Kidney epithelial cell (primary cell): Measurements from ENCODE around the gene SGTB. TPM values are rescaled to one million over a fixed set of nuclear protein-coding genes. Genes with fewer than 3 reads are reported as not detected.
"Not testable (repeated sequence)": the region's sequence is repeated elsewhere in the genome, so short reads cannot be mapped to it uniquely, and the experiment has no call there.

Source experiments
- DNase-seq: peaks from one replicate; pipeline ENCODE4 v3.0.0-alpha.2; 2010; ENCODE audit warnings: low read depth
- H3K27me3 ChIP-seq: 2 replicates; pipeline ENCODE4 v1.6.0; 2011; ENCODE audit warnings: low read length; ENCODE audit not compliant: control insufficient read depth, insufficient read depth
- H3K36me3 ChIP-seq: 2 replicates; pipeline ENCODE4 v1.5.1; 2011; ENCODE audit warnings: low read length; ENCODE audit not compliant: control insufficient read depth, insufficient read depth
- H3K4me3 ChIP-seq: 2 replicates; pipeline ENCODE4 v1.5.1; 2011; ENCODE audit warnings: low read depth, mild to moderate bottlenecking, control low read depth, low read length
- total RNA-seq: library from RNA; depleted of rRNA; stranded (reverse); fragments of >200 nt; gene quantifications from 2 replicates; pipeline ENCODE4 v1.2.3, GENCODE V29; 2015
- TF ChIP-seq, protein P1 (sequence below): IDR thresholded peaks from 2 replicates; pipeline ENCODE4 v1.5.1; 2011; ENCODE audit warnings: mild to moderate bottlenecking, moderate library complexity, low read length, control low read depth, inconsistent platforms; ENCODE audit not compliant: insufficient read depth, poor library complexity, severe bottlenecking

The SGTB gene
- total RNA-seq, 1 donor from 2014 or later, result 12.4 TPM

- H3K4me3 ChIP-seq, result no peak overlapping the region
- TF ChIP-seq, protein P1, sequence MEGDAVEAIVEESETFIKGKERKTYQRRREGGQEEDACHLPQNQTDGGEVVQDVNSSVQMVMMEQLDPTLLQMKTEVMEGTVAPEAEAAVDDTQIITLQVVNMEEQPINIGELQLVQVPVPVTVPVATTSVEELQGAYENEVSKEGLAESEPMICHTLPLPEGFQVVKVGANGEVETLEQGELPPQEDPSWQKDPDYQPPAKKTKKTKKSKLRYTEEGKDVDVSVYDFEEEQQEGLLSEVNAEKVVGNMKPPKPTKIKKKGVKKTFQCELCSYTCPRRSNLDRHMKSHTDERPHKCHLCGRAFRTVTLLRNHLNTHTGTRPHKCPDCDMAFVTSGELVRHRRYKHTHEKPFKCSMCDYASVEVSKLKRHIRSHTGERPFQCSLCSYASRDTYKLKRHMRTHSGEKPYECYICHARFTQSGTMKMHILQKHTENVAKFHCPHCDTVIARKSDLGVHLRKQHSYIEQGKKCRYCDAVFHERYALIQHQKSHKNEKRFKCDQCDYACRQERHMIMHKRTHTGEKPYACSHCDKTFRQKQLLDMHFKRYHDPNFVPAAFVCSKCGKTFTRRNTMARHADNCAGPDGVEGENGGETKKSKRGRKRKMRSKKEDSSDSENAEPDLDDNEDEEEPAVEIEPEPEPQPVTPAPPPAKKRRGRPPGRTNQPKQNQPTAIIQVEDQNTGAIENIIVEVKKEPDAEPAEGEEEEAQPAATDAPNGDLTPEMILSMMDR, result no peak
- H3K27me3 ChIP-seq, result no peaks in the 10 kb centered on the region
- no peaks in the 10 kb centered on the region for H3K36me3 ChIP-seq
- no peak for DNase-seq
Measured at GRCh38 chr5:65699338-65699737, 22.6 kb downstream of the SGTB start.

DNA sequence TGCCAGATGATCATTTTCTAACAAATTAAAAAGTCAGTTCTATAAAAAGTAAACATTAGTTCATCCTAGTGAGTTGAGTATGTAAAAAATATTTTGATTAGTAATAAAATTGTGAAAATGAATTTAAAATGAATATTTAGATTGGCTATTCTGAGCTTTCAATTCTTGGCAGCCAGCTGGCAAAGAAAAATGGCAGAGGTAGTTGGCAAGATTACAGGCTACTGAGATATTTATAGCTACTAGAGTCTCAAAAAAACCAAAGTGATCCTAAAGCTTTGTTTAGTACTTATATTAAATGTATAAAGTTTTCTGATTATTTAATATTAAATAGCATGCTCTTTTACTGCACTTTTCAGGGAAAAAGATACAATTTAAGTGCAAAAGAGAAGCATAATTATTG, 25.0 kb downstream of the SGTB start:
- TF ChIP-seq, protein P1, result no peak
- Histone ChIP-seq H3K4me3 (no peak overlapping the region), H3K36me3 (no peaks in the 10 kb centered on the region), H3K27me3 (no peaks in the 10 kb centered on the region)
- DNase-seq, result no peak

- TF ChIP-seq, protein P1, result no peak
- no peaks in the 10 kb centered on the region for H3K27me3 ChIP-seq
- no peaks in the 10 kb centered on the region for H3K36me3 ChIP-seq
- no peak overlapping the region for H3K4me3 ChIP-seq
- no peak for DNase-seq
Measured at GRCh38 chr5:65695896-65696295, 26.0 kb downstream of the SGTB start.

- Histone ChIP-seq H3K4me3 (no peak overlapping the region), H3K36me3 (no peaks in the 10 kb centered on the region), H3K27me3 (no peaks in the 10 kb centered on the region)
- no peak for DNase-seq
- TF ChIP-seq, protein P1, result no peak
Measured at GRCh38 chr5:65695162-65695755, 26.6 kb downstream of the SGTB start.

GRCh38 chr5:65693121-65693520, 28.8 kb downstream of the SGTB start:
- Histone ChIP-seq H3K4me3 (no peak overlapping the region), H3K36me3 (no peaks in the 10 kb centered on the region), H3K27me3 (no peaks in the 10 kb centered on the region)
- TF ChIP-seq, protein P1, result no peak
- no peak for DNase-seq

DNA sequence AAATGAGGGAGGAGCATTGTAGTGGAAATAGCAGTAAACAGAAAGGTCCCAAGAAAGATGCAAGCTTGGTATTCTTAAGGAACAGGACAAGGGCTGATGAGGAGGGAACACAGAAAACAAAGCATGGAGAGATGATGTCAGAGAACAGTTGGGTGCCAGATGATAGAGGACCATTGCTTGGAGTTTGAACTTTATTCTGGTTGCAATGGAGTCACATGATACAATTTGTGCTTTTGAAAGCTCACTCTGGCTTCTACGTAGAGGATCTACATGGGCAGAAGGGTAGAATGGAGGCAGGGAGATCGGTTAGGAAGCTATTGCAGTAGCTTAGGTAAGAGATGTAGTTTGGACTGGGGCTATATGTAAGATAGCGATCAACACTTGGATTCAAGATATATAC, 39.8 kb downstream of the SGTB start:
- H3K4me3 ChIP-seq, result no peak overlapping the region
- H3K36me3 ChIP-seq, result no peaks in the 10 kb centered on the region
- no peaks in the 10 kb centered on the region for H3K27me3 ChIP-seq
- TF ChIP-seq, protein P1, result no peak
- DNase-seq, result no peak

DNA sequence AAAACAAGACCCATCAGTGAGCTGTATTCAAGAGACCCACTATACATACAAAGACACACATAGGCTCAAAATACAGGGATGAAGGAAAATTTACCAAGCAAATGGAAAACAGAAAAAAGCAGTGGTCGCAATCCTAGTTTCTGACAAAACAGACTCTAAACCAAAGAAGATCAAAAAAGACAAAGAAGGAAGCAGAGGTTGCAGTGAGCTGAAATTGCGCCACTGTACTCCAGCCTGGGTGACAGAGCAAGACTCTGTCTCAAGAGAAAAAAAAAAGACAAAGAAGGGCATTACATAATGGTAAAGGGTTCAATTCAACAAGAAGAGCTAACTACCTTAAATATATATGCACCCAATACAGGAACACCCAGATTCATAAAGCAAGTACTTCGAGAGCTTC, 45.9 kb downstream of the SGTB start:
- not testable (repeated sequence) for DNase-seq, H3K4me3 ChIP-seq, H3K27me3 ChIP-seq, H3K36me3 ChIP-seq
